ENCODE results near the gene KCTD17. TPM values are rescaled to one million over a fixed set of nuclear protein-coding genes. Genes with fewer than 3 reads are reported as not detected.

The KCTD17 gene
- total RNA-seq, result 1 to 10 TPM; 3.4 to 4.1 TPM
- polyA plus RNA-seq, result 1 to 10 TPM; 2.0 to 5.2 TPM

DNA sequence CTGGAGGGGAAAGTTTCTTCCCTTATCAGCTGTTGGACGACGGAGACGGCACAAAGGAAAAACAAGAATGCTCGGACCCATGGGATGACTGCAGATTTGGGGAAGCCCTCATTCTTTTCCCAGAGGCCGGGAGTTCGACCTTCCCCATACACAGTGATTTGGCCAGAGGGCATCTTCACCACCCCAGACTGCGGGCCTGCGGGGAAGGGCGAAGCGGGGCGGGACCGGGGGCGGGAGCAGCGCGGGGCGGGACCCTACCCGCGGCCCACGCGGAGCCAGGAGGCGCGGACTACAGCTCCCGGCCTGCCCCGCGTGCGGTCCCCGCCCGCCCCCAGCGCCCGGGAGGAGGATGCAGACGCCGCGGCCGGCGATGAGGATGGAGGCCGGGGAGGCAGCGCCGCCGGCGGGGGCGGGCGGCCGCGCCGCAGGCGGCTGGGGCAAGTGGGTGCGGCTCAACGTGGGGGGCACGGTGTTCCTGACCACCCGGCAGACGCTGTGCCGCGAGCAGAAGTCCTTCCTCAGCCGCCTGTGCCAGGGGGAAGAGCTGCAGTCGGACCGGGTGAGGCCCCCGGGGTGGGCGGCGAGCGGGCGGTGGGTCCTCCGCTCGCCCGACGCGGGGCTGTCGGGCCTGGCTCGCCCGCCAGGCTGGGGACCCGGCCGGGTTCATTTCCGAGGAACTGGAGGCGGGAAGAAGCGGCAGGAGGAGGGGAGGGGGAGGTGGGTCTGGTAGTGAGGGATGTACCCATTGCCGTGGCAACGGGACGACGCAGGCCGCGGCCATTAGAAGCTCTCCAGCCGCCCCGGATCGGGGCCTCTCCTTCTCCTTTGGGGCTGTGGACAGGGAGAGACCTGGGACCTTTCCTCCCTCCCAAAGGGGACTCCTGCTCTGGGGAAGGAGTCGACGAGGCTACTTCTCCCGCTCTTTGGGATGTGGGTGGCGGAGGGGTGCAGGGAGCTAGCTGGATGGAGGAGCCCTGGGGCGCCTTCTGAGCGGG lies at the start of gene KCTD17:
TSS of gene KCTD17 (plus strand) at position 352 of the 995 bp plus-strand sequence. CDS start at position 371, 19 bp downstream.
- Histone ChIP-seq H3K9ac (ENCODE audit: low read depth in 1 of 2, low read length in 2 of 2) (no peak within 1 kb of the TSS), H3K36me3 (ENCODE audit: control insufficient read depth in 4 of 4, insufficient read depth in 3 of 4, low read depth in 1 of 4, low read length in 3 of 4) (no peaks in the 10 kb centered on the region), H3K27ac (ENCODE audit: low read depth in 1 of 2, low read length in 2 of 2) (no peak within 1 kb of the TSS), H3K4me1 (ENCODE audit: control insufficient read depth in 4 of 4, insufficient read depth in 4 of 4, low read length in 3 of 4) (peaks cover 0 to 9% (median 2%) of the 10 kb centered on the region in 4 donors), H3K9me3 (ENCODE audit: control insufficient read depth in 4 of 4, low read length in 3 of 4) (no peaks in the 10 kb centered on the region), H3K4me3 (ENCODE audit: low read depth in 1 of 3, low read length in 3 of 3) (peak within 1 kb of the TSS; percentile 12 to 57 (median 20)), H3K27me3 (ENCODE audit: control insufficient read depth in 4 of 4, insufficient read depth in 4 of 4, low read length in 3 of 4) (no peaks in the 10 kb centered on the region)
- peak; percentile 51 for DNase-seq (ENCODE audit: low spot score)
- TF ChIP-seq SP1 (IDR thresholded peaks at IDR 0.05), result no peak
- TF ChIP-seq, protein P1, sequence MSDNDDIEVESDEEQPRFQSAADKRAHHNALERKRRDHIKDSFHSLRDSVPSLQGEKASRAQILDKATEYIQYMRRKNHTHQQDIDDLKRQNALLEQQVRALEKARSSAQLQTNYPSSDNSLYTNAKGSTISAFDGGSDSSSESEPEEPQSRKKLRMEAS (IDR thresholded peaks at IDR 0.05), result no peak
- TF ChIP-seq GABPA (IDR thresholded peaks at IDR 0.05 in 1 of 2, conservative IDR thresholded peaks at IDR 0.05 in 1 of 2), result no peak
- TF ChIP-seq REST (IDR thresholded peaks at IDR 0.05), result no peak
- TF ChIP-seq ATF3 (IDR thresholded peaks at IDR 0.05), result no peak
- no peak for TF ChIP-seq YY1 (IDR thresholded peaks at IDR 0.05)
- TF ChIP-seq RAD21 (IDR thresholded peaks at IDR 0.05), result no peak
- TF ChIP-seq RXRA (IDR thresholded peaks at IDR 0.05), result no peak
- no peak for TF ChIP-seq HNF4G (IDR thresholded peaks at IDR 0.05)
- TF ChIP-seq ZBTB33 (IDR thresholded peaks at IDR 0.05), result no peak
- TF ChIP-seq EGR1 (IDR thresholded peaks at IDR 0.05; ENCODE audit: low read depth in 2 of 2), result no peak
- no peak for TF ChIP-seq HNF4A (conservative IDR thresholded peaks at IDR 0.05)
- WGBS, result 11% methylated on average over 89 of the region's 89 CpGs

DNA sequence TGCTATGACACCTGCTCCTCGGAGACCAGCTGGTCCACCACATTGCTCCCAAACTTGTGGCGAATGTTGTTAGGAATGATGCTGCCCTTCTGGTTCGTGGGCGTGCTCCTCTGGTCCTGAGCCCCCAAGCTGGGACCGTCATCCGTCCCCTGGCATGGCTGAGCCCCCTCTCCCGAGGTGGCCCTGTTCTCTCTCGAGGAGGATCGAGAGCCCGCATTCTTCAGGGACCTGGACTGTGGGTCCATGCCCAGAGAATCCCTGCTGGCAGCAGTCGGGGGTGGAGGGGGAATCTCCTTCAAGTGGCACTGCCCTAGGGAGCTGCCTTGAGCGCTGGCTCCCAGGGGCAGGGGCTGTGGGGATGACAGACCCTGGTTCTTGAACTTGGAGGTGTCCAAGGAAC lies 49.7 kb upstream of the KCTD17 start:
- Histone ChIP-seq H3K9me3 (ENCODE audit: control insufficient read depth in 4 of 4, low read length in 3 of 4) (no peaks in the 10 kb centered on the region), H3K27ac (ENCODE audit: low read depth in 1 of 2, low read length in 2 of 2) (no peak overlapping the region), H3K4me3 (ENCODE audit: low read depth in 1 of 3, low read length in 3 of 3) (no peak overlapping the region), H3K4me1 (ENCODE audit: control insufficient read depth in 4 of 4, insufficient read depth in 4 of 4, low read length in 3 of 4) (no peaks in the 10 kb centered on the region), H3K36me3 (ENCODE audit: control insufficient read depth in 4 of 4, insufficient read depth in 3 of 4, low read depth in 1 of 4, low read length in 3 of 4) (no peaks in the 10 kb centered on the region), H3K27me3 (ENCODE audit: control insufficient read depth in 4 of 4, insufficient read depth in 4 of 4, low read length in 3 of 4) (no peaks in the 10 kb centered on the region), H3K9ac (ENCODE audit: low read depth in 1 of 2, low read length in 2 of 2) (no peak overlapping the region)
- TF ChIP-seq RXRA (IDR thresholded peaks at IDR 0.05), result no peak
- TF ChIP-seq FOXA2 (IDR thresholded peaks at IDR 0.05), result no peak
- TF ChIP-seq EGR1 (IDR thresholded peaks at IDR 0.05; ENCODE audit: low read depth in 2 of 2), result no peak
- TF ChIP-seq HNF4G (IDR thresholded peaks at IDR 0.05), result no peak
- TF ChIP-seq NR2F2 (IDR thresholded peaks at IDR 0.05), result no peak
- TF ChIP-seq TAF1 (conservative IDR thresholded peaks at IDR 0.05), result no peak
- no peak for TF ChIP-seq JUND (IDR thresholded peaks at IDR 0.05)
- no peak for TF ChIP-seq HNF4A (conservative IDR thresholded peaks at IDR 0.05)
- TF ChIP-seq CTCF (IDR thresholded peaks at IDR 0.05; ENCODE audit: low read depth, low read length, missing input control), result no peak
- 91% methylated on average over 12 of the region's 12 CpGs for WGBS
- DNase-seq (ENCODE audit: low spot score), result no peak
